HepG2 (cell line): ENCODE data around the gene ACBD5. TPM values are rescaled to one million over a fixed set of nuclear protein-coding genes. Genes with fewer than 3 reads are reported as not detected.
A peak's percentile ranks its signal among the peaks of the same experiment; 100 is the strongest.

Experiments used
- ATF7-NPFF ChIP-seq: sonication (generic); formaldehyde crosslinking; IDR thresholded peaks from 2 replicates; pipeline ENCODE4 v1.8.1; 2023; ENCODE audit warnings: mild to moderate bottlenecking, low read depth, missing genetic modification reagents, moderate library complexity
- CHCHD3 ChIP-seq: sonication (generic); formaldehyde crosslinking; IDR thresholded peaks from 2 replicates; pipeline ENCODE4 v1.8.0; 2022; ENCODE audit warnings: mild to moderate bottlenecking, missing genetic modification reagents, moderate library complexity
- CREB3 ChIP-seq: sonication (generic); formaldehyde crosslinking; IDR thresholded peaks from 2 replicates; pipeline ENCODE4 v1.5.0; 2020; ENCODE audit warnings: missing genetic modification reagents
- NCOA5 ChIP-seq: sonication (generic); formaldehyde crosslinking; IDR thresholded peaks from 2 replicates; pipeline ENCODE4 v1.4.0; 2020; ENCODE audit warnings: missing genetic modification reagents
- NFYC ChIP-seq: IDR thresholded peaks from 2 replicates; pipeline ENCODE4 v1.6.1; 2016; ENCODE audit warnings: missing genetic modification reagents, missing compliant biosample characterization
- NKX3-1 ChIP-seq: sonication (generic); formaldehyde crosslinking; IDR thresholded peaks from 2 replicates; pipeline ENCODE4 v1.5.0; 2020; ENCODE audit warnings: missing genetic modification reagents
- PCBP1 ChIP-seq: fragments of 200-400 bp; formaldehyde crosslinking; IDR thresholded peaks from 2 replicates; pipeline ENCODE4 v1.6.1; 2017; ENCODE audit warnings: mild to moderate bottlenecking, low read depth, low read length, borderline replicate concordance
- PHF8 ChIP-seq: sonication (generic); formaldehyde crosslinking; IDR thresholded peaks from 2 replicates; pipeline ENCODE4 v1.5.0; 2020; ENCODE audit warnings: missing genetic modification reagents
- RAD21 ChIP-seq: fragments of 450-650 bp; formaldehyde crosslinking; IDR thresholded peaks from 2 replicates; pipeline ENCODE4 v1.5.0; 2020; ENCODE audit warnings: mild to moderate bottlenecking
- REL ChIP-seq: sonication (generic); formaldehyde crosslinking; conservative IDR thresholded peaks from 2 replicates; pipeline ENCODE4 v1.8.0; 2022; ENCODE audit warnings: mild to moderate bottlenecking, missing genetic modification reagents, moderate library complexity
- ZBTB2 ChIP-seq: sonication (generic); formaldehyde crosslinking; IDR thresholded peaks from 2 replicates; pipeline ENCODE4 v1.8.0; 2022; ENCODE audit warnings: low read depth, missing genetic modification reagents
- ZNF350 ChIP-seq: sonication (generic); formaldehyde crosslinking; IDR thresholded peaks from 2 replicates; pipeline ENCODE4 v1.4.0; 2020; ENCODE audit warnings: mild to moderate bottlenecking, low read depth, missing genetic modification reagents, borderline replicate concordance
- ZNF382 ChIP-seq: sonication (generic); formaldehyde crosslinking; IDR thresholded peaks from 2 replicates; pipeline ENCODE4 v1.5.0; 2020; ENCODE audit warnings: missing genetic modification reagents, mild to moderate bottlenecking, borderline replicate concordance
- ZNF777 ChIP-seq: sonication (generic); formaldehyde crosslinking; IDR thresholded peaks from 2 replicates; pipeline ENCODE4 v1.4.0; 2020; ENCODE audit warnings: missing genetic modification reagents
- polyA plus RNA-seq, 8 experiments: library from polyadenylated mRNA; depleted of rRNA in 3 of 8; stranded (reverse) in 7 of 8; unstranded in 1 of 8; fragments of >200 nt; fragmentation: Illumina TruSeq in 4 of 8; extraction: Trizol in 4 of 8; gene quantifications; 2 replicates each; pipeline versions ENCODE4 v1.2.1 to v1.2.3, GENCODE V29; 2011 to 2016; ENCODE audit warnings: low read depth in 4 of 8, missing spikeins in 1 of 8, mixed read lengths in 1 of 8; ENCODE audit not compliant: insufficient read depth in 1 of 8
- total RNA-seq, 5 experiments: library from RNA; depleted of rRNA; stranded (reverse); fragments of >200 nt; fragmentation: Illumina TruSeq; extraction: Trizol; gene quantifications; 2 replicates each; pipeline ENCODE4 v1.2.3, GENCODE V29; 2016; ENCODE audit warnings: low read depth in 1 of 5
- TF ChIP-seq, protein P1 (sequence below): sonication (generic); formaldehyde crosslinking; IDR thresholded peaks from 2 replicates; pipeline ENCODE4 v1.5.0; 2020; ENCODE audit warnings: missing genetic modification reagents
- TF ChIP-seq, protein P2 (sequence below): IDR thresholded peaks from 2 replicates; pipeline ENCODE4 v1.6.1; 2016; ENCODE audit warnings: missing genetic modification reagents, missing compliant biosample characterization
- TF ChIP-seq, protein P3 (sequence below): sonication (generic); formaldehyde crosslinking; conservative IDR thresholded peaks from 2 replicates; pipeline ENCODE4 v1.8.0; 2022; ENCODE audit warnings: mild to moderate bottlenecking, moderate library complexity, missing genetic modification reagents
- TF ChIP-seq, protein P4 (sequence below): sonication (generic); formaldehyde crosslinking; IDR thresholded peaks from 2 replicates; pipeline ENCODE4 v1.5.0; 2020; ENCODE audit warnings: mild to moderate bottlenecking, missing genetic modification reagents, borderline replicate concordance
- TF ChIP-seq, protein P5 (sequence below): sonication (generic); formaldehyde crosslinking; IDR thresholded peaks from 2 replicates; pipeline ENCODE4 v1.4.0; 2020; ENCODE audit warnings: missing genetic modification reagents

The ACBD5 gene
- total and polyA plus RNA-seq, 2 of the 13 experiments (the other 11 are each of a cell fraction or from before 2014, with no cell fraction given): 10.3 to 14.8 TPM

GRCh38 chr10:27240212-27241009 lies at the start of gene ACBD5 (continued):
- TF ChIP-seq, protein P1, sequence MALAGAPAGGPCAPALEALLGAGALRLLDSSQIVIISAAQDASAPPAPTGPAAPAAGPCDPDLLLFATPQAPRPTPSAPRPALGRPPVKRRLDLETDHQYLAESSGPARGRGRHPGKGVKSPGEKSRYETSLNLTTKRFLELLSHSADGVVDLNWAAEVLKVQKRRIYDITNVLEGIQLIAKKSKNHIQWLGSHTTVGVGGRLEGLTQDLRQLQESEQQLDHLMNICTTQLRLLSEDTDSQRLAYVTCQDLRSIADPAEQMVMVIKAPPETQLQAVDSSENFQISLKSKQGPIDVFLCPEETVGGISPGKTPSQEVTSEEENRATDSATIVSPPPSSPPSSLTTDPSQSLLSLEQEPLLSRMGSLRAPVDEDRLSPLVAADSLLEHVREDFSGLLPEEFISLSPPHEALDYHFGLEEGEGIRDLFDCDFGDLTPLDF (CRISPR knock-in tag): peak; percentile 62; the same call in 1 of the 2 replicates
- TF ChIP-seq ZBTB2 (CRISPR knock-in tag): no peak
- TF ChIP-seq, protein P2, sequence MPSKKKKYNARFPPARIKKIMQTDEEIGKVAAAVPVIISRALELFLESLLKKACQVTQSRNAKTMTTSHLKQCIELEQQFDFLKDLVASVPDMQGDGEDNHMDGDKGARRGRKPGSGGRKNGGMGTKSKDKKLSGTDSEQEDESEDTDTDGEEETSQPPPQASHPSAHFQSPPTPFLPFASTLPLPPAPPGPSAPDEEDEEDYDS (CRISPR knock-in tag): peak; percentile 72
- TF ChIP-seq ZNF777: peak; percentile 62
- TF ChIP-seq, protein P3, sequence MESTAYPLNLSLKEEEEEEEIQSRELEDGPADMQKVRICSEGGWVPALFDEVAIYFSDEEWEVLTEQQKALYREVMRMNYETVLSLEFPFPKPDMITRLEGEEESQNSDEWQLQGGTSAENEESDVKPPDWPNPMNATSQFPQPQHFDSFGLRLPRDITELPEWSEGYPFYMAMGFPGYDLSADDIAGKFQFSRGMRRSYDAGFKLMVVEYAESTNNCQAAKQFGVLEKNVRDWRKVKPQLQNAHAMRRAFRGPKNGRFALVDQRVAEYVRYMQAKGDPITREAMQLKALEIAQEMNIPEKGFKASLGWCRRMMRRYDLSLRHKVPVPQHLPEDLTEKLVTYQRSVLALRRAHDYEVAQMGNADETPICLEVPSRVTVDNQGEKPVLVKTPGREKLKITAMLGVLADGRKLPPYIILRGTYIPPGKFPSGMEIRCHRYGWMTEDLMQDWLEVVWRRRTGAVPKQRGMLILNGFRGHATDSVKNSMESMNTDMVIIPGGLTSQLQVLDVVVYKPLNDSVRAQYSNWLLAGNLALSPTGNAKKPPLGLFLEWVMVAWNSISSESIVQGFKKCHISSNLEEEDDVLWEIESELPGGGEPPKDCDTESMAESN (CRISPR knock-in tag): 0 out of 2 replicates have a peak, but pooled peaks have one; percentile 71
- TF ChIP-seq CHCHD3 (CRISPR knock-in tag): no peak
- TF ChIP-seq RAD21 (CRISPR knock-in tag): no peak
- TF ChIP-seq, protein P4, sequence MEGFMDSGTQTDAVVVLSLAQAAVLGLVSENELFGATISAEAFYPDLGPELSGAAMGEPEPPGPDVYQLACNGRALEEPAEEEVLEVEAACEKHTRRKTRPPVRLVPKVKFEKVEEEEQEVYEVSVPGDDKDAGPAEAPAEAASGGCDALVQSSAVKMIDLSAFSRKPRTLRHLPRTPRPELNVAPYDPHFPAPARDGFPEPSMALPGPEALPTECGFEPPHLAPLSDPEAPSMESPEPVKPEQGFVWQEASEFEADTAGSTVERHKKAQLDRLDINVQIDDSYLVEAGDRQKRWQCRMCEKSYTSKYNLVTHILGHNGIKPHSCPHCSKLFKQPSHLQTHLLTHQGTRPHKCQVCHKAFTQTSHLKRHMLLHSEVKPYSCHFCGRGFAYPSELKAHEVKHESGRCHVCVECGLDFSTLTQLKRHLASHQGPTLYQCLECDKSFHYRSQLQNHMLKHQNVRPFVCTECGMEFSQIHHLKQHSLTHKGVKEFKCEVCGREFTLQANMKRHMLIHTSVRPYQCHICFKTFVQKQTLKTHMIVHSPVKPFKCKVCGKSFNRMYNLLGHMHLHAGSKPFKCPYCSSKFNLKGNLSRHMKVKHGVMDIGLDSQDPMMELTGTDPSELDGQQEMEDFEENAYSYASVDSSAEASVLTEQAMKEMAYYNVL (CRISPR knock-in tag): peak; percentile 60; the same call in 1 of the 2 replicates
- TF ChIP-seq, protein P5, sequence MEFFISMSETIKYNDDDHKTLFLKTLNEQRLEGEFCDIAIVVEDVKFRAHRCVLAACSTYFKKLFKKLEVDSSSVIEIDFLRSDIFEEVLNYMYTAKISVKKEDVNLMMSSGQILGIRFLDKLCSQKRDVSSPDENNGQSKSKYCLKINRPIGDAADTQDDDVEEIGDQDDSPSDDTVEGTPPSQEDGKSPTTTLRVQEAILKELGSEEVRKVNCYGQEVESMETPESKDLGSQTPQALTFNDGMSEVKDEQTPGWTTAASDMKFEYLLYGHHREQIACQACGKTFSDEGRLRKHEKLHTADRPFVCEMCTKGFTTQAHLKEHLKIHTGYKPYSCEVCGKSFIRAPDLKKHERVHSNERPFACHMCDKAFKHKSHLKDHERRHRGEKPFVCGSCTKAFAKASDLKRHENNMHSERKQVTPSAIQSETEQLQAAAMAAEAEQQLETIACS: no peak
- no peak for TF ChIP-seq NCOA5 (CRISPR knock-in tag)
- no peak; the same call in 1 of the 2 replicates for TF ChIP-seq ATF7-NPFF (CRISPR knock-in tag)
- no peak for TF ChIP-seq ZNF382 (CRISPR knock-in tag)
- TF ChIP-seq PCBP1: no peak
- TF ChIP-seq ZNF350 (CRISPR knock-in tag): no peak; the same call in 1 of the 2 replicates
- TF ChIP-seq CREB3 (CRISPR knock-in tag): 0 out of 2 replicates have a peak, but pooled peaks have one; percentile 54
- TF ChIP-seq REL (CRISPR knock-in tag): no peak
- TF ChIP-seq NKX3-1 (CRISPR knock-in tag): peak; percentile 37; the same call in 1 of the 2 replicates
- TF ChIP-seq NFYC (CRISPR knock-in tag): no peak
- TF ChIP-seq PHF8: peak; percentile 82
